ENCODE results near the gene TLE3.
"Not testable (repeated sequence)": the region's sequence is repeated elsewhere in the genome, so short reads cannot be mapped to it uniquely, and the experiment has no call there.

Gene TLE3

GRCh38 chr15:70137967-70138366 is 40.2 kb upstream of the TLE3 start:
- no peak for DNase-seq (ENCODE audit: extremely low read depth, insufficient read length)
- H3K4me3 ChIP-seq (replicated peaks; ENCODE audit: low read depth, low read length): no peak overlapping the region
- H3K27me3 ChIP-seq (replicated peaks; ENCODE audit: control insufficient read depth, insufficient read depth, low read length): no peaks in the 10 kb centered on the region
- TF ChIP-seq CTCF (IDR thresholded peaks at IDR 0.05; ENCODE audit: insufficient read depth, low read length, poor library complexity, severe bottlenecking): no peak
- no peaks in the 10 kb centered on the region for H3K36me3 ChIP-seq (ENCODE audit: control insufficient read depth, insufficient read depth, low read length)

DNA sequence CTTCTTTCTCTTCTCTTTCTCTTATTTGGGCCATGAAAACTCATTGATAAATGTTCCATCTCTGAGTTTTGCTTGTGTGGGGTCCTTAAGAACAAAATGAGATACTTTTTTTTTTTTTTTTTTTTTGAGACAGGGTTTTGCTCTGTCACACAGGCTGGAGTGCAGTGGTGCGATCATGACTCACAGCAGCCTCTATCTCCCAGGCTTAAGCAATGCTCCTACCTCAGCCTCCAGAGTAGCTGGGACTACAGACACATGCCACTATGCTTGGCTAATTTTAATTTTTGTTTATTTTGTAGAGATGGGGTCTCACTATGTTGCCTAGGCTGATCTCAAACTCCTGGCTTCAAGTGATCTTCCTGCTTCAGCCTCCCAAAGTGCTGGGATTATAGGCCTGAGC is 39.3 kb upstream of the TLE3 start:
- H3K36me3 ChIP-seq (ENCODE audit: control insufficient read depth, insufficient read depth, low read length); H3K27me3 ChIP-seq (replicated peaks; ENCODE audit: control insufficient read depth, insufficient read depth, low read length); DNase-seq (ENCODE audit: extremely low read depth, insufficient read length); H3K4me3 ChIP-seq (replicated peaks; ENCODE audit: low read depth, low read length): not testable (repeated sequence)

DNA sequence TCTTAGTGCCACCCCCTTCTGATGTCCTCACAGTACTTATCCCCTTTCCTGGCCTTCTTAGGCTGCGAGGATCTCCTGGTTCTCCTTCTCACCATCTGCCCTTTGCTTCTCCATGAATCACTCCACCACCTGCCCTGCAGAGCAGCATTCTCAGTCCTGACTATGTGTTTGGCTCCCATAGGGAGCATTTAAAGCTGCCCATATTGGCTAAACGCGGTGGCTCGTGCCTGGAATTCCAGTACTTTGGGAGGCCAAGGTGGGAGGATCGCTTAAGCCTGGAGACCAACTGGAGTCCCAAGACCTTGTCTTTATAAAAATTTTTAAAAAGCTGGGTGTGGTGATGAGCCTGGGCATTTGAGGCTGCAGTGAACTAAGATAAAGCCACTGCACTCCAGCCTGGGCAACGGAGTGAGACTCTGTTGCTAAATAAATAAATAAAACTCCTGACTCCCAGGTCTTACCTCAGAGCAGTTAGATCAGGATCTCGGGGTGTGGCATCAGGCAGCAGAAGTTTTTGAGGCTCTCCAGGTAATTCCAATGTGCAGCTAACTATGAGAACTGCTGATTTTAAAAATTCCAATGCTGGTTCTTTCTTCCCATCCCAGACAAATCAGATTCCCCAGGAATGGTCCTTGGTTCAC is 36.2 kb upstream of the TLE3 start:
- Histone ChIP-seq H3K4me3 (replicated peaks; ENCODE audit: low read depth, low read length) (no peak overlapping the region), H3K27me3 (replicated peaks; ENCODE audit: control insufficient read depth, insufficient read depth, low read length) (no peaks in the 10 kb centered on the region), H3K36me3 (ENCODE audit: control insufficient read depth, insufficient read depth, low read length) (no peaks in the 10 kb centered on the region)
- no peak for TF ChIP-seq CTCF (IDR thresholded peaks at IDR 0.05; ENCODE audit: insufficient read depth, low read length, poor library complexity, severe bottlenecking)
- DNase-seq (ENCODE audit: extremely low read depth, insufficient read length): no peak

DNA sequence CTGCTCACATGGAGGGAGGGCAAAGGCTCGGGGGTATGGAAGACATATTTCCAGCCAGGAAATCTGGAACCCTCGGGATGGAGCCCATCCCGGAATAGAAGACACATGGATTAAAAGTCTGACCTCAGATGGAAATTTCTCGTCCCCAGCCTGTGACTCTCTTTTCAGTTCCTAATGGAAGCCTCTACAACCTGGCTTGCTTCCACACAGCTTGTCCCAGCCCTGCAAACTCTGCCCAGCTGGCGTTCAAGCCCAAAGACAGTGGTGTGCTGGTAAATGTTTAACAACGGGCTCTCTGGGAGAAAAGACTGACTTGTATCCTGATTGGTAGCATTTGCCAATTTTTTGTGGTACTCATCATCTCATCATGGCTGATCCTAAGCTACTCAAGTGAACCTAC is 35.6 kb upstream of the TLE3 start:
- H3K4me3 ChIP-seq (replicated peaks; ENCODE audit: low read depth, low read length): no peak overlapping the region
- no peak for TF ChIP-seq CTCF (IDR thresholded peaks at IDR 0.05; ENCODE audit: insufficient read depth, low read length, poor library complexity, severe bottlenecking)
- no peaks in the 10 kb centered on the region for H3K36me3 ChIP-seq (ENCODE audit: control insufficient read depth, insufficient read depth, low read length)
- DNase-seq (ENCODE audit: extremely low read depth, insufficient read length): no peak
- no peaks in the 10 kb centered on the region for H3K27me3 ChIP-seq (replicated peaks; ENCODE audit: control insufficient read depth, insufficient read depth, low read length)

DNA sequence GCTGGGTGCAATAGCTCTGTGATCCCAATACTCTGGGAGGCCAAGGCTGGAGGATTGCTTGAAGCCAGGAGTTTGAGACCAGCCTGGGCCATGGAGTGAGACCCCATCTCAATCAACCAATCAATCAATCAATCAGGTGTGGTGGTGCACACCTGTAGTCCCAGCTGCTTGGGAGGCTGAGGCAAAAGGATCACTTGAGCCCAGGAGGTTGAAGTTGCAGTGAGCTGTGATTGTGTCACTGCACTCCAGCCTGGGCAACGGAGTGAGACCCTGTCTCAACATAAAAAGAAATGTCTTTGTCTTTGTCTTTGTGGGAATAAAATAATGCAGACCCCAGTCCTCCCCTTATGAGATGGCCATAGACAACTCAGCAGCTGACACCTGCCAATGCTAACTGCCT is 34.9 kb upstream of the TLE3 start:
- no peak for TF ChIP-seq CTCF (IDR thresholded peaks at IDR 0.05; ENCODE audit: insufficient read depth, low read length, poor library complexity, severe bottlenecking)
- no peak for DNase-seq (ENCODE audit: extremely low read depth, insufficient read length)

DNA sequence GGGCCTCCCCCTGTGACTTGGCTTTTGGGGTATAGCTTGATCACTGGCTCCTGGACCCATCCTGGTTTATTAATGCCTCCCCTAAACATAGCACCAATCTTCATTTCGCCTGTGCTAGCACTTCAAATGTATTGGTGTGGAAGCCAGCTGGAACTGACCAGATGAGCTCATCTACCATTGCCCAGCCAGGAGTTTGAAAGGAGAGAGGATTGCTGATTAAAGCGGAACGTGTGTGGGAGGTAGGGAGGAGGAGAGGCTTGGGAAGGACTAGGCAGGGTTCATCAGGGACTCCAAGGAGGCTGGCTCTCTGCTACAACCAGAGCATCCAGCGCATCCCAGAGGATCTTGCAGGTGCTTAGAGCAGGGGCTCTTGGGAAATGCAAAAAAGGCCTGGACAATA is 34.4 kb upstream of the TLE3 start:
- no peak for TF ChIP-seq CTCF (IDR thresholded peaks at IDR 0.05; ENCODE audit: insufficient read depth, low read length, poor library complexity, severe bottlenecking)
- no peak overlapping the region for H3K4me3 ChIP-seq (replicated peaks; ENCODE audit: low read depth, low read length)
- no peaks in the 10 kb centered on the region for H3K27me3 ChIP-seq (replicated peaks; ENCODE audit: control insufficient read depth, insufficient read depth, low read length)
- no peak for DNase-seq (ENCODE audit: extremely low read depth, insufficient read length)
- H3K36me3 ChIP-seq (ENCODE audit: control insufficient read depth, insufficient read depth, low read length): no peaks in the 10 kb centered on the region

More for the DNA sequence above, 34.9 kb upstream of the TLE3 start:
- Histone ChIP-seq H3K36me3 (ENCODE audit: control insufficient read depth, insufficient read depth, low read length) (no peaks in the 10 kb centered on the region), H3K4me3 (replicated peaks; ENCODE audit: low read depth, low read length) (no peak overlapping the region), H3K27me3 (replicated peaks; ENCODE audit: control insufficient read depth, insufficient read depth, low read length) (no peaks in the 10 kb centered on the region)
